ENCODE data around the gene SENP1.

DNA sequence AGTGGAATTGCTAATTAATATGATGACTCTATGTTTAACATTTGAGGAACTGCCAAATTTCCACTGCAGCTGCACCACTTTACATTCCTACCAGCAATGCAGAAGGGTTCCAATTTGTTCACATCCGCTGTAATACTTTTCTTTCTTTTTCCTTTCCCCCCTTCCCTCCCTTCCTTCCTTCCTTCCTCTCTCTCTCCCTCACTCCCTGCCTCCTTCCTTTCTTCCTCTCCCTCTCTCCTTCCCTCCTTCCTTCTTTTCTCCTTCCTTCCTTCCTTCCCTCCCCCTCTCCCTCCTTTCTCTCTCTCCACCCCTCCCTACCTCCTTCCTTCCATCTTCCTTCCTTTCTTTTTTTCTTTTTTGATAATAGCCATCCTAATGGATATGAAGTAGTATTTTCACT lies 10.1 kb upstream of the SENP1 start:
- TF ChIP-seq MAZ (IDR thresholded peaks at IDR 0.05; ENCODE audit: borderline replicate concordance, low read depth, low read length) (no peak), HDAC2 (IDR thresholded peaks at IDR 0.05) (no peak), EP300 (IDR thresholded peaks at IDR 0.05) (no peak)
- TF ChIP-seq, protein P1, sequence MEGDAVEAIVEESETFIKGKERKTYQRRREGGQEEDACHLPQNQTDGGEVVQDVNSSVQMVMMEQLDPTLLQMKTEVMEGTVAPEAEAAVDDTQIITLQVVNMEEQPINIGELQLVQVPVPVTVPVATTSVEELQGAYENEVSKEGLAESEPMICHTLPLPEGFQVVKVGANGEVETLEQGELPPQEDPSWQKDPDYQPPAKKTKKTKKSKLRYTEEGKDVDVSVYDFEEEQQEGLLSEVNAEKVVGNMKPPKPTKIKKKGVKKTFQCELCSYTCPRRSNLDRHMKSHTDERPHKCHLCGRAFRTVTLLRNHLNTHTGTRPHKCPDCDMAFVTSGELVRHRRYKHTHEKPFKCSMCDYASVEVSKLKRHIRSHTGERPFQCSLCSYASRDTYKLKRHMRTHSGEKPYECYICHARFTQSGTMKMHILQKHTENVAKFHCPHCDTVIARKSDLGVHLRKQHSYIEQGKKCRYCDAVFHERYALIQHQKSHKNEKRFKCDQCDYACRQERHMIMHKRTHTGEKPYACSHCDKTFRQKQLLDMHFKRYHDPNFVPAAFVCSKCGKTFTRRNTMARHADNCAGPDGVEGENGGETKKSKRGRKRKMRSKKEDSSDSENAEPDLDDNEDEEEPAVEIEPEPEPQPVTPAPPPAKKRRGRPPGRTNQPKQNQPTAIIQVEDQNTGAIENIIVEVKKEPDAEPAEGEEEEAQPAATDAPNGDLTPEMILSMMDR (IDR thresholded peaks at IDR 0.05), result no peak

All from A549 (cell line).